Activated CD8-positive, alpha-beta memory T cell treated with anti-CD3 and anti-CD28 coated beads, Interleukin-2, amount 50 U/mL, for 24 hours (primary cell): Measurements from ENCODE around the gene GRID2.

Source experiments
- DNase-seq: peaks from one replicate; pipeline ENCODE4 v3.0.0-alpha.2; 2020; ENCODE audit errors: extremely low read depth

Gene GRID2

DNA sequence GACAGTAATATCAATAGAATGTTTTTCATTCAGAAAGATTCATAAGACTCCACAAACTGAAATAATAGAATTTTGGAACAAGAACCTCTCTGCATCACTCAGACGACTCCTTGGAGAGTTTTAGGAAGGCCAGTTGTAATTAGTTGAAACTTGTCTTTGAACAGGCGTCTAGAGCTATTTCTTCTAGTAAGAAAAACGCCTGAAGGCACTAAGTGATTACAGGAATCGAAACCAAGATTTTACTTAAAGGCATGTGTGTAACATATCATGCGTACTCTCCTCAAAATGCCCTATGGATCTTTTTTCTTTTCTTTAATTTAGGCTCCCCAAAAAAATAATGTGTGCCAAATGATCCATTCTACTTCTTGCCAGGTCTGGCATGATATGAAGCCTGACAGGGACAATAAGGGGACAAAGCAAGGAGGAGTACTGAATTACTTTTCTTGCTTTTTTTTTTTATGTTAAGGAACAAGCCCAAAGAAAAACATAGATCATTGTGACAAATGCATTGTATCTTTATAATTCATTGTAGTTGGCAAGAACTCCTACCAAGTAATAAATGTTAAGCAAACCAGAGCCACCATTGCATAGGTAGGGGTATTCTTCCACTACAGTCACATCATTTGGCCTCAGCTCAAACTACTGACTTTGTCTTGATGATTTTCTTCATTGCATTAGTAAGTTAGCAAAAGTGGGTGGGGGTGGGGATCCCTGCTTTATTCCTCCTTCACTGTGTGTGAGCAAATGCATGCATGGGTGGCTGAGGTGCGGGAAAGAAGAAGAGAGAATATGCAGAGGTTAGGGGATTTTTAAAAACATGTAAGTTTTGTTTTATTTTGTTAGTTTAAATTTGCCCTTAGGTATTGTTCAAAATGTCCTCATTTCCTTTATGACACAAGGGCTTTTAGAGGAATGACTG is 1444.9 kb downstream of the GRID2 start:
- no peak for DNase-seq

DNA sequence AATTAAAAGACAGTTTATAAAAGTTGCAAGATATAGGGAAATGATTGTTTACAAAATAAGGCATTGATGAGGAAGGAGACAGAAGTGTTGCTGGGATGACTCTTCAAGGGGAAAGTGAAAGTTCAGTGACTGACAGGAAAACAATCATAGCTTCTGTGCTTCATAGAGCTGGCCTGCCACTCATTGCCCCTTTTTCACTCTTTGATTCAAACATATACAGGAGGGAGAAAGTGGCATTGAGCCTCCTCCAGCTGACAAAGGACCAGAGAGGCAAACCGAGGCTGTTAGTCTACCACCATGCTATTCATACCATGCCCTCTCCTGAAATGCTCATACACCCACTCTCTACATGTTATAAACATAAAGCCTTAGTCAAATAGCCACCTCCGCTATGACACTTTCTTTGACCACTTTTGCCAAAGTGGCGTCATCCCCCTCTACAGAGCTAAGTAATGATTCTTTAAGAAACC is 1445.6 kb downstream of the GRID2 start:
- DNase-seq: no peak

DNA sequence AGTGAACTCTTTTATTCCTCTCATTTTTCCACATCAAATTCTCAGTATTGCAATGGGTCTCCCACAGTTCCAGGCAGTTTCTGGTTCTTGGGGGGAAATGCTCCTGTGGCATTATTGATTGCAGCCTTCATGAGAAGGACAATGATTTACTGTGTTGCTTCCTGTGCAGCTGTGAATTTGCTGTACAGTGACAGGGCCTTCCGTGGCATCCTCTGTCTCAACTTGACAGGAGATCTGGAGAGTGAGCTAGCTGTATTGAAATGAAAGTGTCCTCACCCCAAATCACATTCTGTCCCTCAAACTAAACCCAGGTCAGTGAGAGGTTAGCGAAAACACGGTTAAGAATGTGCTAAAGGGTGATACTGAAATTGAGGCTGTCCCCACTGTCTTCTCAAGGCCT is 1447.6 kb downstream of the GRID2 start:
- DNase-seq: no peak

DNA sequence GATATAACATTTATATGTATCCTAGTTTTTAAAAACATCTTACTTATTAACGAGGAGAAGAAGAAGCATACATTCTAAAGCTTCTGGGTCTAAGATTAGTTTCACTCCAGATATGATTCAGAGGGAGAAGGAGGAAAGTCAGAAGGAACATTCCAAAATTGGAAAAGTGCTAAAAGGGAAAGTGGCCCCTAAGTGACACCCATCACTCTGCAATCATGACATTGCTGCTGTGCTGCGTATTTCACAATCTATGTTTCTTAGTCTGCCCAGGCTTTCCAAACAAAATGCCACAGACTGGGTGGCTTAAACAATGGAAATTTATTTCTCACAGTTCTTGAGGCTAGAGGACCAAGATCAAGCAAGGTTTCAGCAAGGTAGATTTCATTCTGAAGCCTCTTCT is 1452.3 kb downstream of the GRID2 start:
- no peak for DNase-seq

DNA sequence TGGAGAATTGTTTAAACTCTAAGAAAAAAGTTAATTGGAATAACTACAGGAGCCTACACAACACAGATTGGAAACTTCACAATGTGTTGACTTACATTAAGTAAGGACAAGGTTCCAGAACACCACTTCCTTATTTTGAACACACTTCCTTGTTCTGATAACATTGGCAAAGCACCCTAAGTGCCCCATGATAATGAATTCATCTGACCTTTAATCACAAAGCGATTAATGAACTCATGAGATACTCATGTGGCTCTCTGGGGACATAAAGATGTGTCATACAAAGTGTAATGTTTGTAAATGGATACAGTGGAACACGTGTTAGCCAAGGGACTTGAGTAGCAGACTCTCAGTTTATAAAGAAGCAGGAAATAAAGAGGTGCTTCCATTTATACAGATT is 1455.7 kb downstream of the GRID2 start:
- no peak for DNase-seq

DNA sequence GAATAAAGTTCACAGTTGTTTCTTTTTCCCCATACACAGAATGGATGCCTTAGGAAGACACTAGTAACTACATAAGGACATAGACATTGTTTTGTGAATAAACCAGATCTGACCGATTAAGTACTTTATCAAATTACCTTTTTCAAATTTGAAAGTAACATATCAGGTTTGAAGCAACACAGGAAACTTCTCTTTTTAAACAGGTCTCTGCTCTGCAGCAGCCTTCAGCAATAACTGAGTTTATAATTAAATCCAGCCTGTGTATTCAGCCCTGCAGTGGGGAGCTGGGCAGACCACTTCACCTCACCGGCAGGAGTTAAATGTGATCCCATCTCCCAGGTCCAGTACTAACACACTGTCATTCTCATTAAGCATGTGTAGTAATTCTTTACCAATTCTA is 1456.5 kb downstream of the GRID2 start:
- no peak for DNase-seq

DNA sequence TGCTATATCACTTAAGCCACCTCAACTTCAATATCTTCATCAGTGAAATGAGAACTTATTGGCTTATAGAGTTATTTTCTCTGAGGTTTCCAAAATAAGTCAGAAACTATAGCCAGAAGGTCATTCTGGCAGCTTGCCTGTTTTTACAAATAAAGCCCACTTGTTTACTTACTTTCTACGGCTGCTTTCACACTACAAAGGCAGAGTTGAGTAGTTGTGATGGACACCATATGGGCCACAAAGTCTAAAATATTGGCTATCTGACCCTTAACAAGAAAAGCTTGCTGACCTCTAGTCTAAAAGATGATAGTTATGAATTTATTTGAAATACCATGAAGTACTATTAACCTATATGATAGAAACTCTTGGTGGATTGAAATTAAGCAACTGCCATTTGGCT is 1457.5 kb downstream of the GRID2 start:
- DNase-seq: no peak

DNA sequence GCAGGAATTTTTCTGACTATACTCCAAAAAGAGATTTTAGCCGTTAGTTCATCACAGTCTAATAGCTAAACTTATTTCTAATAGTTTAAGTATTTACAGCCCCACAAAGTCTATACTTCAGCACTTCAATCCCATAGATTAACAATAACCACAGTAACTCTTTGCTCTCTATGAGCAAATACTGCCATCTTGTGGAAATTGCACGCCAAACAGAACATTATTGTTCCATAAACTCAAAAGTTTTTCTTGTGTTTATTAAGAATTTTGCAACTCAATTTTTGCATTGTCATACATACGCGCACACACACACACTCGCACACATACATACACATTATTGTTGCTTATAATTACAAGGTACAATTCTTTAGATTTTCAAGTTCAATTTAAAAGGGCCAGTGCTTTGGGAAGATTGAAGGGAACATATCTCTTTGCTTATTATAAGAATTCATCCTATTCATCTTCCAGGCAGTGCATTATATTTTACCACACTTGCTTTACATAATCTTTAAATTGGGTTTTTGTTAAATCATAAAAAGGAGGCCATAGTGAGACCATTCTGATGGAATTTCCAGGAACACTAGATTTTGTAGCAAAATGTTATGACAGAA is 1461.0 kb downstream of the GRID2 start:
- no peak for DNase-seq

DNA sequence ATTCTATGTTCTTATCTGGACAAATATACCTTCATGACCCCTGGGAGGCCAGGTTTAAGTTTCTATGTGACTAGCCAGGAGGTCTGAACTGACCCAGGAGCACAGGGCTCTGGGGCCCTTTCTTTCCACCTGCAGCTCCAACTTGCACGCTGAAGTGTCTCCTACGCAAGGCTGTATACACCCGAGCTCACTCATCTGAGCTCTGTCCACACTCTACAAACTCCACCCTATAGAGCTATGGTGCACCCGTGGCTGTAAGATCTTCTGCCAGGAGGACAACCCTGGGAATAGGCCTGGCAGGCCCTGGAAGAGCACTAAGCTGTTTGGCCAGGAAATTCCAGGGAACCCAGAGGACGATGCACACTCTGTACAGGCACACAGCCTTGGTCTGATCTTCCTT is 1464.2 kb downstream of the GRID2 start:
- no peak for DNase-seq

DNA sequence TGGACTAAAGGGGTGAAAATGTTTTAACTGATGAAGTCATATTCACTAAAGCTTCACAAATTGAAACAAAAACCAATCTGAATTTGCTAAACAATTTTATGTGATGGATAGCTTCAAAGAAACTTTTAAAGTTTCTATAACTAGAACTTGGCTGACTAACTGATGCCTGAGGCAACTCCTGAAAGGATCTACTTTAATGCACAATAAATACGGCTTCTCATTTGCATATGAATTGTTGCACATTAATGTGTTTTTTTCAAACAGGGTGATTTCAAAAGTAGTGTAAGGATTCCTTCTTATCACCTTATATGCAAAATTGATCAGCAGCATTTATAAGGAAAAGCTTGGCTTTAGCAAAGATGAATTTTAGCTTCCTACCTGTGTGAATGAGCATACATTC is 1466.4 kb downstream of the GRID2 start:
- DNase-seq: no peak

DNA sequence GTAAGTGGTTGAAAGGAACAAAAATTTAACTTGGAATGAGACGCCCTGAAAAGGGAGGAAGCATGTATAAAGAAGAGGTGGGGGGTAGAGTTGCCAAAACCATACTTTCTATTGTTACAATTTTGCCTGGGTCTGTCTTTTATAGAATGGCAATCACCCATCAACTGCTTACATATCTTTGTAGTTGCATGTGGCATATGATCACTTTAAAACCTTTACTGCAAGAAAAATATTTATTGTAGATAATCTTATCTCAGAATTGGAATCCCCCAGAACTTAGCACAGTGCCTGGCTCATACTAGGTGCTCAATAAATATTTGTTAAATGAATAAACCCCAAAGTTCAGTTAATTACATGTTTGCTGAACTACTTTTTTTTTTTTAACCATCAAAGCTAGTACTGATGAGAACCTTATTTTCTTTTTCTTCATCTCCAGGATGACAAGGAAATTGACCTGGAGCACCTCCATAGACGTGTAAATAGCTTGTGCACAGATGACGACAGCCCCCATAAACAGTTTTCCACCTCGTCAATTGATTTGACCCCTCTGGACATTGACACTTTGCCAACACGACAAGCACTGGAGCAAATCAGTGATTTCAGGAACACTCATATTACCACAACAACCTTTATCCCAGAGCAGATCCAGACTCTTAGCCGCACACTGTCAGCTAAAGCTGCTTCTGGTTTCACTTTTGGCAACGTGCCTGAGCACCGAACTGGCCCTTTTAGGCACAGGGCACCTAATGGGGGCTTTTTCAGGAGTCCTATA is 1468.1 kb downstream of the GRID2 start:
- no peak for DNase-seq

DNA sequence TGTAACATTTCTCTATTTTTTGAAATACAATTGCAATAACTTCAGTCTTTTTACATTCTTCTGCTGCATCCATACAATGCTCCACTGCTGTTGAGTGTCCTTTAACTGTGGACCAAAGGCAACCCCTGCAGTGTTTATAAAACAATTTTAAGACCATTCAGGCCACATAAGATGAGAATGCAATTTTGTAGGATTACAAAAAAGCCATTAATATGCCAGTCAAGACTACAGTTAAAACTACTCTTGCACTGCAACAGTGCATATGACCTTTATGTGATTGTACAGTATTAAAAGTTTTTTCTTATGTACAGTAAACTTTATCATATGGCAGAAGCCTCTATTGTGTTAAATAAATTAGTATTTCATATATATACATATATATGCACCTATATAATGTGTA is 1469.1 kb downstream of the GRID2 start:
- no peak for DNase-seq

DNA sequence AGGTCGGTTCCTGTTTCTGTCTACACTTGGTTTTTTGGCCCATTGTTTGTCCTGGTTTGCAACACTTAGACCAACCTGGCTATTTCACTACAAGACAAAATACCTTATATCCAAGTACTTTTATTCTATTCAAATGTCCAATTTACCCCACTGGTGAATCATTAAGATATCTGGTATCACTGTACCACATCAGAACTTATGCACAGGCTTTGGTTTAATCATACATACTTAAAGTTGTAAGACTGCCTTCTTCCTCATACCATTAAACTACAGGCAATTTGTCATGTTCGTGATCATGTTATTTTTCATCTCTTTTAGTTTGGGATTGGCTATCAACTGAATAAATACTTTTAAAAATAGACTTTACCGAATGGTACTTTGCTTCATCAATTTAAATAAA is 1471.8 kb downstream of the GRID2 start:
- DNase-seq: no peak

DNA sequence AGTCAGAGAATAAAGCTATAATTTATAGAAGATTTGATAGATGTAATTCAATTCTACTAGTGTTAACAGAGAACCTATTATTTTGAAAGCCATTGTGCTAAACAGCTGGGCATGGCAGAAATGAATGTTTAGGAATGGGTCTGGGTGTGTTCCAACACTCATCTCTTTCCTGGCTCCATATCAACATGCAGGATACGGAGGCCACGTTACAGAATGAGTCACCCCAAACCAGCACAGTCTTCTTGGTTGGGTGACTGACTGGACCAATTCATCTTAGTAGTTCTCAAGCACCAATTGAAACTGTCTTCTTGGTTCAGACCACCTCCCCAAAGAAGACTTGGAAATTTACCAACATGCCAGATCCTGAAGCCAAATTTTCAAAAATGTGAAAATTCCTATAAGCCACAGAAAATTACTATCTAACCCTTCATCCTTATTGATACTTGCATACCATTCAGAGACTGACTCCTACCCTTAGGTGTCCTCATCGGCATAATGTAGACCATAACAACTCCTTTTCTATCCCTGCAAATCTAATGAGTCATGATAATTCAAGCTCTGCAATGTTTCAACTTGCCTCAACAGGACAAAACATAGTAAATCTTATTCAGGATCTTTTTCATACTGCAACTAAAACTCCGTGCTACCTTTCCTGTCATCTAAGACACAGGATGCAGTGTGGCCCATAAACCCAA is 1472.8 kb downstream of the GRID2 start:
- DNase-seq: no peak

DNA sequence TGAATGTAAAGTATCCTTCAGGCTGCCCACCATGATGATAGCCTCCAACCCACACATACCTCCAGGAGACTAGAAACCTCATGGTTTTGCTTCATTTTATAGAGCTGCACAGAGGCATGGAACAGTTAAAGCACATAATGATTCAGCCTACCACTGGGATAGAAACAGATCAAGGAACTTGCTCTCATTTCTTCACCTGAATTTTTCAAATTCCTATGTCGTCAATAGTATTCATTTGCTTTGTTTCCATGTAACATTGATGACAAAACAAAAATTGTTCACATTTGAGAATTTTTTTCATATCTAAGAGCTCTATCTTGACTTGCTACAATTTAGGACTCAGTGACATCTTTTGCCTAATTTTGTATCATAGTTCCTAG is 1473.3 kb downstream of the GRID2 start:
- no peak for DNase-seq

DNA sequence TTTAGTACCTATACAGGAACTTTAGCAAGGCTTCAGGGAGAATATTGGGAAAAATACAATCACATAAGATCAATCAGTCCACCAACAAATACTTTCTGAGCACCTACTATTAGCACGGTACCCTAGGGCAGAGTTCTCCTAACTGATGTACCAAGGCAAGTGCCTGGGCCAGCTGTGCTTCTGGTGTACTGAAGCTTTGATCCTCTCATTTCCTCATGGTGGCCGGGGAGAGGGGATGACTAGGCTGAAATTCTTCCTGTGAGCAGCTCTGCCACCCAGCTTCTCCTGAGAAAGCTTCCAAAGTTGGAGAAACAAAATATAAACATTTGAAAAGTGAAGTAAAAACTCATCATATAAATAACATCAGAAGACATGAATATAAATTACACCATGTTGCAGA is 1475.5 kb downstream of the GRID2 start:
- DNase-seq: no peak

DNA sequence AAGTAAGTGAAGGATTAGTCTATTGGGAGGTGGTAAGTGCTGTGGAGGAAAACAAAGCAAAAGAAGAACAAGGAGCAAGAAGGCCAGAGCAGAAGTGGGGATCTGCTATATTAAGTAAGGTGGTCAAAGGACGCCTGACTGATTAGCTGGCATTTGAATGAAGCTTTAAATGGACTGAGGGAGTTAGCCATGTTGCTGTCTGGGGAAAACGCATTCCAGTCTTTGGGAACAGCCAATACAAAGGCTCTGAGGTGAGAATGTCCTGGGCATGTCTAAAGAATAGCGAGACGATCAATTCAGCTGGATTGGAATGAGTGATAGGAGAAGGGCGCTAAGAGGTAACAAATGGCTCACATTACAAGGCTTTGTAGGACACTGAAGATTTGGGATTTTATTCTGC is 1476.3 kb downstream of the GRID2 start:
- no peak for DNase-seq

DNA sequence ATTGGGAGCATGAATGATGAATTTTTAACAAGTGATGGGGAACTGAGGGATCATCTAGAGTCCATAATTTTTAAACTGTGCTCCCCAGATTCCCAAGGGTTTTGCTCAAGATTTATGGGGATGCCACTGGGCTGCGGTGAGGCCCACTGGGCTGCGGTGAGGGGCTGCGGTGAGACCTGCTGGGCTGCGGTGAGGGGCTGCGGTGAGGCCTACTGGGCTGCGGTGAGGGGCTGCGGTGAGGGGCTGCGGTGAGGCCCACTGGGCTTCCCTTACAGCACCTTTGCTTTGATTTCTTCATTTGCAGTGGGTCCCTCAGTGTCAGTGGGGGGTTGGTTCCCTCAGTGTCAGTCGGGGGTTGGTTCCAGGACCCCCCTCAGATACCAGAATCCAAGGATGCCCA is 1477.4 kb downstream of the GRID2 start:
- no peak for DNase-seq

DNA sequence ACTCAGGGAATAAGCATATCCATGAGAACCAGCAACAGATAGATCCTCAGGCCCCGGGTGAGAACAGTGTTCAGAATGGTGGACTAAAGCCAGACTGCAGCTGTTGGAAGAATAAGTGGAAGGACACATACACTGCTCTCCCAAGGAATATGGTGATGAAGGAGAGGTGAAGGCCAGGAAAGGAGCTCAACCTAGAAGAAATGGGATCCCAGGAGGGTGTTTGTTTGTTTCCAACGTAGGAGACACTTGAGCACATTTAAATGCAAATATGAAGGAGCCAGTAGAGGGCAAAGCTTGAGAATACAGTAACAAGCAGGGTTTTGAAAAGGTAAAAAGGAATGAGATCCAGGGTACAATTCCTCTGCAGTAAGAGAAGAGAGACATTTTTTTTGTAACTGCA is 1482.4 kb downstream of the GRID2 start:
- DNase-seq: no peak

DNA sequence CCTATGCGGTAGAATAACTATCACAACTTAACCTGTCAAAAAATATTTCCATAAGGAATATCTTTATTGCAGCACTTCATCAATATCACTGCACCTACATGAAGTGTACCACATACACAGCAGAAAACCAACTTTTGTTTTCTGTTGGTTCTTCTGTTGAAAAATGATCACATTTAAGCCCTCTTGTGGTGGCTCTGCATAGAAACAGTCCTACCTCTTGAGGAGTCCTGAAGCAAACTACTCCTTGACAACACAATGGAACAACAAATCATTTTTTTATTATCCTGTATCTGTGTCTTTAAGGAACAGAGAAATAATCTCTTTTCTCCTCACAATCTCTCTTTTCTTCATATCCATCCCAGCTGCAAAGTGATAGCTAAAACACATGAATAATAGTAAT is 1484.9 kb downstream of the GRID2 start:
- no peak for DNase-seq

DNA sequence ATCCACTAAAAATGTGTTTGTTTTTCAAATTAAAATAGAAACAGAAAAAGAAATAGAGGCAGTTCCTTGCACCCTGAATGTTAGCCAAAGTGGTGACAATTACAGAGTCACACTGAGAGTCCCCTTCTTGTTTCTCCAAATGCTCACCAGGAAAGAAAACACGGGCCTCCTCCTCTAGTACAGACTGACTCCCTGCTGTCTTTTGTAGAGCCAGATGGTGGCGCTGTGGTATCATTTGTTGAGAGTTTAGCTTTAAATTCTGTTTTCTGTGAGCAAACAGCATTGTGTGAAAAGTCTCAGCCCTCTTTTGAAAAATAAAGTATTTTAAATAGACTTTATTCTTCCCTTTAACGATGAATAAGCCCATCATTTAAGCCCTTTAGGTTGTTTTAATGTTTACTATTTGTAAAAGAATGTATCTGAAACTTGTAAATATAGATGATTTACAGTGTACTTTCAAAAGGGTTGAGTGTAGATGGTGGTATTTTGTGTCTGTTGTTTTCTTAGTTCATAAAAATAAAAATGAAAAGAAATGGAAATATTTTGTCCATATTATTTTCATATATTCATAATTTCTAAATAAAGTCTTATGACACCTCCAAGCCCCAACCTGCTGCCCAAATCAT is 1487.9 kb downstream of the GRID2 start:
- no peak for DNase-seq

DNA sequence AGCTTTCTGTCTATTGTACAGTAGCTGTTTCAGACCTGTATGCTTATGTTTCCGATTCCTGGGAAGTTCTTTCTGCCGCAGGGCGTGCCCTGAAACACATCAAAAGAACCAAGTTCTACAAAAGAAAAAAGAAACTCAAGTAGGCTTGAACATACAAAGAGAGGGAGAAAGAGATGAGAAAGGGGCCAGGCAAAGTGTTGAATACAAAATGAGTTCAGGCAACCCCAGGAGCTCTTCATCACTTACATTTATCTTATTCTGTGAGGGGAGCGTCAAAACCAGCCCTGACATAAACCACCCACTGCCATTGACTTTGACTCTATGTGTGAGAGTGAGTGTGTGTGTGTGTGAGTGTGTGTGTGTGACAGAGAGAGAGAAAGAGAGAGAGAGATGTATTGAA is 1498.3 kb downstream of the GRID2 start:
- no peak for DNase-seq
